Stimulated activated CD8-positive, alpha-beta memory T cell treated with anti-CD3 and anti-CD28 coated beads, Interleukin-12 subunit alpha, Interleukin-12 subunit beta, amount 100 ng/mL, for 24 hours (primary cell): ENCODE measurements around the gene EEF1A2.

Experiments
- DNase-seq: peaks from one replicate; pipeline ENCODE4 v3.0.0-alpha.2; 2020; ENCODE audit errors: extremely low read depth

Gene EEF1A2

DNA sequence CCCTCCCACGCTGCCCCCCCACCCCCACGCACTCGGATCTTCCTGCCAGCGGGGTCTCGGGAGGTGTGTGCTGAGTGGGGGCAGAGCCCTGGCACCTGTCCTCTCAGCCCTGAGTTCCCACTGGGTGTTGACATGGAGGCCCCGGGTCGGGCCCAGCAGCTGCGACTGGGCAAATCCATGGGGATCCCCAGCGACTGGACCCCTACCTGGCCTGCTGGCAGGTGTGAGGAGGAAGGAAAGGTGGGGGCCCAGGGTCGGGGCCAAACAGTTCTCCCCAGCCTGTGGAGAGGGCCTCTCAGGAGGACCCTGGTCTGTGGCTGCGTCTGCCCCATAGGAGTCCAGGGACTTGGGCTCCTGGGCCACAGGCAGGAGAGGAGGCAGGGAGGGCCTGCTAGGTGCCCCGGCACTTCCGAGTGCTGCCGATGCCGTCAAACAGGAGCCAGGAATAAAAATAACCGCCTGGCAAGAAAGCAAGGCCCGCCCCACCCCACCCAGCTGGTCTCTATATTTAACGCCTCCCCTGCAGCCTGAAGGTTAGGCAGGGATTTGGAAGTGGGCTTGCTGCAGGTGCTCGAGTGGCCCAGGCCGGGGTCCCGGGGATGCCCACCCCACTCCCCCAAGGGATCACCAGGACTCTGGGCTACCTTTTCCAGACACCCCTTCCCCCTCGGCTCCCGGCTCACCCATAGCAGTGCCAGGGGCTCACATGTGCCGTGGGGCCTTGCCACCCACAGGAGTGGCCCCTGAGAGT, 1.4 kb upstream of the EEF1A2 start:
- no peak for DNase-seq

DNA sequence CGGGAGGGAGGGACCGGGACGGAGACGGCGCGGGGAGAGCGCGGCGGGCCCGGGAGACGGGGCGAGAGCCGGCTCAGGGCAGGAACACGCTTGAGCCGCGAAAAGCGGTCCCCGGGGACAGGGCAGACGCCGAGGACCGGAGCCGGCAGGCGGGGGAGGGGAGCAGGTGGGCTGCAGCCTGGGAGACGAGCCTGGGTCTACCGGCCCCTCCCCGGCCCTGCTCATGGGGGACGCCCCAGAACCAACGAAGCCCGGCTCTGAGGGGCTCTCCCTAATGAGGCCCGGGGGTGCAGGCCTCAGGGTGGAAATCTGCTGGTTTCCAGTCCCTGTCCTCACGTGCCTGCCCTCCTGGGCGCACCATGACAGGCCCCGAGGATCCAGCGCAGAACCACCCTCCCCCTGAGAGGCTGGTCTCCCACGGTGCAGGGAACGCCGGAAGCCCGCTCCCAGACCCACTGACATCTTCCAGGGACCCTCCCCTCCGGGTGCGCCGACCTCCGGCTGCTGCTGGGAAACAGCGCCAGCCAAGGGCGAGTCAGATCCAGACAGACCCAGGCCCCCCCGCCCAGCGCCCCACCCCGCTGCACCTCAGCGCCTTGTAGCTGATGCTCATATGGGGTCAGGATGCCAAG, 571 bp upstream of the EEF1A2 start:
- no peak for DNase-seq

DNA sequence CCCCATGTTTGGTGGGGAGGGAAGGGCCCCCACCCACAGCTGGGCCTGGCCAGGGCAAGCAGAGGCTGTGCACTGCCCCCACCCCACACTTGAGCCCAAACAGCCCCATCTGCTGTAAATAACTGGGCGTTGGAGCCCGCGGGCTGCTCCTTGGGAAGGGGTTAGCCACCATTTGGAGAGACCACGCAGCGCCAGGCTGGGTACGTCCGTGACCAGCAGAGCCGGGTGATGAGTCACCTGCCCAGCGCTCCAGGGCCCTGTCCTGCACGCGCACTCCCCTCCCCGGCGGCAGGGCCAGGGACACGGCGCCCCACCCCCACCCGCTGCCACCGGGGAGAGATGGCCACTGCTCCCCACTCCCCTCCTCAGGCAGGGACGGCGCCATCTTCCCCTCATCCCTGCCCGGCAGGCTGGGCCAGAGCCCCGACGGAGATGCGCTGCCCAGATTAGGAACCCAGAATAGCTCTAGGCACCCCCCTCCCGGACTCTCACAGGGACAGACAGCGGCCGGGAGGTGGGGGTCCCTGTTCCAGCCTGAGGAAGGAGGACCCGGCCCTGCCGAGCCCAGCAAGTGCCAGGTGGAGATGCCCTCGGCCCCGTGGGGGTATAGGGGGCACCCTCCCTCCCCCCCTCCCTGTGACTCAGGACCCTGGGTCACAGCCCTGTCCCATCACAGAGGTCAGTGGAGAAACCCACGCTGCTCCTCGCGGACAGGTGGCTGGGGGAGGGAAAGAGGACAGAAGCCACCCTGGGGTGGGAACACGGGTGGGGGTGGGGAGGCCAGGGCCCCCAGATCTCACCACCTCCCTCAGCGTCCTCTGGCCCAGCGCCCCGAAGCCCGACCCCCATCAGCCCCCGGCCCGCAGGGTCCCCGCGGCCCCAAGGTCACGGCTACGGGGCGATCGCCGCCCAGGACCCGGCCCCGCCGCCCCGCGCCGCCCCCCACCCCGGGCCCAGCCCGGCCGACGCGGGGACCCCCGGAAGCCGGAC, 642 bp downstream of the EEF1A2 start:
- DNase-seq: no peak

DNA sequence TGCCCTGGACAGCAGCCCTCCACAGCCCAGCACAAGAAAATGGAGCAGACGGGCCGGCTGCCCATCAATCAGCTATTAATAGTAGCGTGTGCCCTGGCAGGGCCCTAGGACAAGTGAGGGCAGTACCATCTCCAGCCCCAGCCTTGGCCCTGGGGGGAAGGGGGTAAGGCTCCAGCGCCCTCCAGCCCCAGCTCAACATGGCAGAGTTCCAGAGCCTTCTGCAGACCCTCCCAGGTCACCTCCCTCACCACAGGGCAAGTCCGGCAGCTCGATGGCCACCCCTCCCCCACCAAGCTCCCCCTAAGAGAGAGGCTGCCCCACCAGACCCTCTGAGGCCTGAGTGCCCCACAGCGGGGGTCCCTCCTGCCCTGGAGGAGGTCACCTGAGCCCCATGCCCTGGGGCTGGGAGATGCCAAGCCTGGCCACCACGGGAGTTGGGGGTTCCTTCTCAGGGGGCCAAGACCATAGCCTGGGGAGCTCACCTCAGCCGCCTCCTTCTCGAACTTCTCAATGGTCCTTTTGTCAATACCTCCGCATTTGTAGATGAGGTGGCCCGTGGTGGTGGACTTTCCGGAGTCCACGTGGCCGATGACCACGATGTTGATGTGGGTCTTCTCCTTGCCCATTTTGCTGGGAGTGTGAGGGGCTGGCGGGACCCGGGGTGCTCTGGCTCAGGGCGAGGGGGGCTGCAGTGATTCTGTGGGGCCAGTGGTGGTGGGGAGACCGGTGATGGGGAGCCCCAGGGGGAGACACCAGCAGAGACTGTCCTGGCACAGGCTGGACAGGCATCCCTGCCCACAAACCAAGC, 1.5 kb downstream of the EEF1A2 start:
- no peak for DNase-seq

DNA sequence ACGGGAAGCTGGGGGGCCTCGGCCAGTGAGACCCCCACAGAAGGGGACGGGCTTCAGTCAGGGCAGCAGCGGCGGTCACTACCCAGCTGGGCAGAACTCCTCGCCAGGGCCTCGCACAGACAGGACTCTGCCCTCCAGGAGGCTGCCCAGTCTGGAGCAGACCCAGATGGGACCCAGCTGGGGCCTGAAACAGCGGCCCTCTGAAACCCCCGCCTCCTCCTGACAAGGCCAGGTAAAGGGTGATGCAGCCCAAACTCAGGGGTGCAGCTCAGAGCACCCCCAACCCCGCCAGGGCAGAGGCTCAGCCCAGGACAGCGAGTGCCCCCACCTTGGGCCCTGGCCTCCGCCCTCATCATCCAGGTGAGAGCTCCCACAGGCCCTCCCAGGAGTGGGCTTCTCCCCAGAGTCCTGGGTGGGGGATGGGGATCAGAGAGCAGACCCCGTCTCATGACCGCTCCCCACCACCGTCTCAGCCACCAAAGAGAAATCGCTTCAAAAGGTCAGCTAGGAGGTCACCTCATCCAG, 2.2 kb downstream of the EEF1A2 start:
- DNase-seq: no peak

DNA sequence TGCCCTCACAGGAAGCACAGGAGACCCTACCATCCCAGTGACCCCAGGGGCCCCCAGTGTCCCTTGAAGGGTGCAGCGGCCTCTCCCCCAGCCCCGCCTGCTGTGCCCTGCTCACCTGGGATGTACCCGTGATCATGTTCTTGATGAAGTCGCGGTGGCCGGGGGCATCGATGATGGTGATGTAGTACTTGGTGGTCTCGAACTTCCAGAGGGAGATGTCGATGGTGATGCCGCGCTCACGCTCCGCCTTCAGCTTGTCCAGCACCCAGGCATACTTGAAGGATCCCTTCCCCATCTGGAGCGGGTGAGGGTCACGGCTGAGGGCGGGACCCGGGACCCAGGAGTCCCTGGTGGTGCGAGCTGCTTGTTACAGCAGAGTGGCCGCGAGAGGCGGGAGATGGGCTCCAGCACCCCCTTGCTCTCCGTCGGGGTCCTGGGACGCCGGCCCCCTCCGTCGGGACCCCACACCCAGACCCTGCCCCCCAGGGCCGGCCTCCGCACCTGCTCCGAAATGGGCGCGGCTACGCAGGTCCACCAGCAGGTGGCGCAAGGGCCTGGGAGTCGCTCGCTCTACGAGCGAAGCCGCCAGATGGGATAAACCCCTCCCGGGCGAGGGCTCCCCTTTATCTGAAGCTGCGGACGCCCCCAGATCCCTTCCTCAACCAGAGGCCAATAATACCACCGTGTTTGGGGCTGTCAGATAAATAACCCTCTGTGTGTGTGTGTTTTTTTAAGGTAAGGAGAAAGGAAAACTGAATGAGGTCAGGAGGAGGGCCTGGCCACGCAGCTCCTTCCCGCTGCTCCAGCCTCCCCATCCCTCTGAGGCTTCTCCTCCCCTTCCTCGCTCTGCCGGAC, 2.9 kb downstream of the EEF1A2 start:
- DNase-seq: peak; percentile 49

DNA sequence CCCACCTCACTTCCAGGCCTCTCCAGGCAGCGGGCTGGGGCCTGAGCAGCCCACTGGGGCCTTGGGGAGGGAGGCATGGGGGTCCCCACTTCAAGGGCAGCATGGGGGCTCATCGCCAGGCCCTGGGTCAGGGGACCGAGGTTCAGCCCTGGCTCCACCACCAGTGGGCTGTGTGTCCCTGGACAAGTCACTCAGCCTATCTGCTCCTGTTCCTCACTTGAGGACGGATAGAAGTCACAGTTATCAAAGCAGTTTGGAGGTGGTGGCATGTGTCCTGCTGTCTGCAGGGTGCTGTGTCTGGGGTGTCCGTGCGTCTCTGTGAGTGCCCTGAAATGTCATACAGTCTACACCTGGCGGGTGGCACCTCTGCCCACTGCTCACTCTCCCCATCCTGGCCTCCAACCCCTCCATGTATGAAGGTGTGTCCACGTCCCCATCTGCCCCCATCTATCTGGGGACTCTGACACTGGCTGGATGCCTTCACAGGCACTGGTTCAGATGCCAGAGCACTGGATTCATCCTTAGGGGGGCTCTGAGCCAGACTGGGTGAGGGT, 3.6 kb downstream of the EEF1A2 start:
- DNase-seq: no peak

DNA sequence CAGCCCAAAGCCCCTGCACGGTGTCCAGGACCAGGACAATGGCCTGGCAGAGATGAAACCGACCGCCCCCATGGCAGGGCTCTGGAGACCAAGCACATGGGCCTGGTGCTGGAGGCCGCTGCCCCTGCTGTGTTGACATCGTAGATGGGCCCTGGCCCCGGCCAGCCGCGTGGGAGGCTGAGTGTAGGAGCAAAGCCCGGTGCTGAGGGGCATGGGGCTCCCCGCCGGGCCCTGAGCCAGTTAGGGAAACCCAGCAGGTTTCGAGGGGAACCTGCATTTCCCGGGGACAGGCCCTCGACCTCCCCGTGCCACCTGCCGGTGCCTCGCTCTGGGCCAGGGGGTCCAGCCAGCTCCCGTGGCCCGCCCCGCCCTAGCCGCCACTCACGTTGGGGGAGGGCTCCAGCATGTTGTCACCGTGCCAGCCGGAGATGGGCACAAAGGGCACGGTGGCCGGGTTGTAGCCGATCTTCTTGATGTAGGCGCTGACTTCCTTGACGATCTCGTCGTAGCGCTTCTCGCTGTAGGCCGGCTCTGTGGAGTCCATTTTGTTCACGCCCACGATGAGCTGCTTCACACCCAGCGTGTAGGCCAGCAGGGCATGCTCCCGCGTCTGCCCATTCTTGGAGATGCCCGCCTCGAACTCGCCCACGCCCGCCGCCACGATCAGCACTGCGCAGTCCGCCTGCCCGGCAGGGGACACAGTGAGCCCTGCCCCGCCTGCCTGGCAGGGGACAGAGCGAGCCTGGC, 4.3 kb downstream of the EEF1A2 start:
- DNase-seq: no peak

DNA sequence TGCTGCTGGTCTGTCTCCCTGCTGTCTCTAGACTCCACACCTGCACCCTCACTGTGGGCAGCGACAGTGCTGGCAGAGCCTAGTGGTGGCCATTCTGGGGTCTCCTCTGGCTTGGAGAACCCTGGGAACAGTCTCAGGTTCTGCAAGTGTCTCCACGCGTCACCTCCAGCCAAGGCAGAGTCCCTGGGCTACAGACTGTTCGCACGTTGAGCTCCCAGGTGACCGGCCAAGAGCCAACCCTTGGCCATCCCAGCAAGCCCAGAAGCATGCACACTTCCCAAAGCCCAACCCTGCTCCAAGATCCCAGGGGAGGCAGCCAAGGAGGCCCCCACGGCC, 4.8 kb downstream of the EEF1A2 start:
- DNase-seq: no peak

DNA sequence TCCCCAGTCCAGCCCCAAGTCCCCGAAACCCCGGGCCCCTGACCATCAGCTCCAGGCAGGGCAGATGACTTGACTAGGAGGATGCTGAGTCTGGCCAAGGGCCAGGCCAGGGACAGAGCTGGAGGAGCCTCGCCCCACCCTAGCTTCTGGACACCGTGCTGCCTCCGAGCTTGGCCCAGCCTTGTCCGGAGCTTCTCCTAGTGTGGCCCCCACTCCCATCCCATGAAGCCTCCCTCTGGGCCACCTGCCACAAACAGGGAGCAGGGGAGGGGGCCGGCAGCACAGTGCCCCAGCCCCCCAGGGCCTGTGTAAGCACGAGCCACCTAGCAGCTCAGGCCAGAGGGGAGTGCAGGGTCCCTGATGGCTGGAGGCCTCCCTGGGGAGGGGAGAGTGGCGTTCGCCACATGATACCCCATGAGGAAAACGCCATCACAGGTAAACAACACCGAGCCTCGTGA, 5.3 kb downstream of the EEF1A2 start:
- no peak for DNase-seq

DNA sequence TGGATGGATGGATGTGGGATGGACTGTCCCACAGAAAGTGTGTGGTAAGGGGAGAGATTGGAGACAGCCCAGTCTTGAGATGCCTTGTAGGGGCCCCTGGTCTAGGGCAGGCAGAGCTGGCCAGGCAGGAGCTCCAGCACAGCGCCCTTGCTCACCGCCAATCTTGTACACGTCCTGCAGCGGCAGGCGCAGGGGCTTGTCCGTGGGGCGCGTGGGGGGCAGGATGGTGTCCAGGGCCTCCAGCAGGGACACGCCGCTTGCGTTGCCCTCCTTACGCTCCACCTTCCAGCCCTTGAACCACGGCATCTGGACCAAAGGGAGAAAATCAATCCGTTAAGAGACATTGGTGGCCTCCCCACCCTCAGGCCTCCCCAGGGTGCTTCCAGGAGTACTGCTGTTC, 5.9 kb downstream of the EEF1A2 start:
- no peak for DNase-seq

DNA sequence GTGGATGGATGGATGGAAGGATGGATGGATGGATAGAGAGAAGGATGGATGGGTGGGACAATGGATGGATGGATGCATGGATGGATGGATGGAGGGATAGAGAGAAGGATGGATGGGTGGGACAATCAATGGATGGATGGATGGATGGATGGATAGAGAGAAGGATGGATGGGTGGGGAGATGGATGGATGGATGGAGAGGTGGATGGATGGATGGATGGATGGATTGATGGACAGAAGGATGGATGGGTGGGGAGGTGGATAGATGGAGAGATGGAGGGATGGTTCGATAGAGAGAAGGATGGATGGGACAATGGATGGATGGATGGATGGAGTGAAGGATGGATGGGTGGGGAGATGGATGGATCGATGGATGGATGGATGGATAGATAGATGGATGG, 6.4 kb downstream of the EEF1A2 start:
- no peak for DNase-seq

DNA sequence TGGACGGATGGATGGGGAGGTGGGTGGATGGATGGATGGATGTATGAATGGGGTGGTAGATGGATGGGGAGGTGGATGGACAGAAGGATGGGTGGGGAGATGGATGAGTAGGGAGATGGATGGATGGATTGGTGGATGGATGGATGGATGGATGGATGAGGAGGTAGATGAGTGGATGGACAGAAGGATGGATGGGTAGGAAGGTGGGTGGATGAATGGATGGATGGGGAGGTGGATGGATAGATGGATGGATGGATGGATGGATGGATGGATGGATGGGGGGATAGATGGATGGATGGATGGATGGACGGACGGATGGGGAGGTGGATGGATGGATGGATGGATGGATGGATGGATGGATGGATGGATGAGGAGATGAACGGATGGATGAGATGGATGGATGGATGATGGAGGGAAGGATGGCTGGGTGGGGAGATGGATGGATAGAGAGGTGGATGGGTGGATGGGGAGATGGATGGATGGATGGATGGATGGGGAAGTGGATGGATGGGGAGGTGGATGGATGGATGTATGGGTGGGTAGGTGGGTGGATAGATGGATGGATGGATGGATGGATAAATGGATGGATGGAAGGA, 7.2 kb downstream of the EEF1A2 start:
- DNase-seq: no peak

DNA sequence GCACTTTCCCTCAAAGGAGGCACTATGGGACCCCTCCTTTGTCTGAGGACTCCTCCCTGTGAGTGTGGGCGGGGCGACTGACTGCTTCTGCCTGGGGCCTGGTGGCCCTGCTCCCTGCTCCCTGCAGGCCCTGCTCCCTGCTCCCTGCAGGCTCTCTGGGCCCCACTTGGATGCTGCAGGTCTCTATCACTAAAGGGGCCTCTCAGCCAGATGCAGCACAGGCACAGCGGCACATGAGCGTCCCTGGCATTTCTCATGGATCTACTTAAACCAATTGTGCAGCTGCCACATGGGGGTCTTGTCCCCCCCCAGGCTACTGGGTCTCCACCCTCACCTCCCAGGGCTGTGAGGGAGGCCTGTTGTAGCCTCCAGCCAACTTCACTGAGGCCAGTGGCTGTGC, 7.8 kb downstream of the EEF1A2 start:
- DNase-seq: no peak

DNA sequence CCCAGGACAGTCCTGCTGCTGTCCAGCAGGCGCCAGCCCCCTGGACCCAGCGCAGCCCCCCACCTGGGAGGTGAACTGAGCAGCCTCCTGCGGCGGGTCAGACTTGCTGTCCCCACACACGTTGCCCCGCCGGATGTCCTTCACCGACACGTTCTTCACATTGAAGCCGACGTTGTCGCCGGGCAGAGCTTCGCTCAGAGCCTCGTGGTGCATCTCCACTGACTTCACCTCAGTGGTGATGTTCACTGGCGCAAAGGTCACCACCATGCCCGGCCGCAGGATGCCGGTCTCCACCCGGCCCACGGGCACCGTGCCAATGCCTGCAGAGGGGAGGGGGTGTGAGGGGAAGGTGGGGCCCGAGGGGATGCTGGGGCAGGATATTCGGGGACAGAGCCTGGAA, 8.5 kb downstream of the EEF1A2 start:
- no peak for DNase-seq

DNA sequence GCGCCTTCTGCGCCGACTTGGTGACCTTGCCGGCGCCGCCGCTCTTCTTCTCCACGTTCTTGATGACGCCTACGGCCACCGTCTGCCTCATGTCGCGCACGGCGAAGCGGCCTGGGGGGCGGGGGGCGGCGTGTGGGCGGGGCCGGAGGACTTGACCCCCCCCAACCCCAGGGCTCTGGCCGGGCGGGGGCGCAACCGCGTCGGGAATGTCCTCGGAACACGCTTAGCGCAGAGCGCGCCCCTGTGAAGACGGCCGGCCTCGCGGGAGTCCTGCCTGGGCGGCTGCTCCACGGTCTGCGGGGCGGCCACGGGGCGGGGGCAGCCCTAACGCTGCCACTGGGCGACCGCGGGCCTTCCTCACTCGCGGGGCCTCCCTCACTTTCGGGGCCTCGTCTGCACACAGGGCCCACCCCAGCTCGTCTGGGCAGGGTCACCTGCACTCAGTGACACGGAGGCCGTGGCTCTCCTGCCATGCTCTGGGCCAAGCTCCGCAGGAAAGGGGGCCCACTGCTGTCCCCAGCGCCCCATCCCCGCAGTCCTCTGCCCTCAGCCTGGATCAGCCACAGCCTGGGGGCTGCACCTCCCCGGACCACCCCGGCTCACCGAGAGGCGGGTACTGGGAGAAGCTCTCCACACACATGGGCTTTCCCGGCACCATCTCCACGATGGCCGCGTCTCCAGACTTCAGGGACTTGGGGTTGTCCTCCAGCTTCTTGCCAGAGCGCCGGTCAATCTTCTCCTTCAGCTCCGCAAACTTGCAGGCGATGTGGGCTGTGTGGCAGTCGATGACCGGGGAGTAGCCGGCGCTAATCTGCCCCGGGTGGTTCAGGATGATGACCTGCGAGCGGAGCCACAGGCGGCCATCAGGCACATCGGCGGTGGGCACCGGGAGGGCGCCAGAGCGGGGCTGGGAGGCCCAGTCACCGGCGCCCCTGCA, 10.3 kb downstream of the EEF1A2 start:
- DNase-seq: no peak

DNA sequence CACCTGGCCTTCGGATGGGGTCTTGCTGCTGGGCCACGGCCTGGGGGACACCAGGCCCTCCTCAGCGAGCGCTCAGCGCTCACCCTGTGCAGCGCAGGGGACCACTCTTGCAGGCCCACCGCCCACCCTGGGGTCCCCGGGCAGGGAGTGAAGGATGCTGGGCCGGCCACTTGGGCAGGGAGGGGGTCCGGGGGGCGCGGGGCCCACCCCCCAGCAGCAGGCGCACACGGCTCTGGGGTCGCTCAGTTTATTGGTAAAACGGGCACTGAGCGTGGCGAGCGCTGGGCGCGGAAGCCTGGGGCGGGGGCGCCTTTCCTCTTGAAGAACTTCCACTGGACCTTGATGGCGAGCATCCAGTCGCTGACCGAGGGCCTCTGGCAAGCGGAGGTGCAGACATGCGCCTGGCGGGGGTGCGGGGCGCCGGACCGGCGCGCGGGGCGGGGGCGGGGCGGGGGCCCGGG, 11.1 kb downstream of the EEF1A2 start:
- DNase-seq: no peak
